ENCODE results near the gene FAM53B. TPM values are rescaled to one million over a fixed set of nuclear protein-coding genes. Genes with fewer than 3 reads are reported as not detected.

FAM53B gene
- total RNA-seq, 3 donors from 2014 or later = 17.0 to 39.7 (median 22.8) TPM

DNA sequence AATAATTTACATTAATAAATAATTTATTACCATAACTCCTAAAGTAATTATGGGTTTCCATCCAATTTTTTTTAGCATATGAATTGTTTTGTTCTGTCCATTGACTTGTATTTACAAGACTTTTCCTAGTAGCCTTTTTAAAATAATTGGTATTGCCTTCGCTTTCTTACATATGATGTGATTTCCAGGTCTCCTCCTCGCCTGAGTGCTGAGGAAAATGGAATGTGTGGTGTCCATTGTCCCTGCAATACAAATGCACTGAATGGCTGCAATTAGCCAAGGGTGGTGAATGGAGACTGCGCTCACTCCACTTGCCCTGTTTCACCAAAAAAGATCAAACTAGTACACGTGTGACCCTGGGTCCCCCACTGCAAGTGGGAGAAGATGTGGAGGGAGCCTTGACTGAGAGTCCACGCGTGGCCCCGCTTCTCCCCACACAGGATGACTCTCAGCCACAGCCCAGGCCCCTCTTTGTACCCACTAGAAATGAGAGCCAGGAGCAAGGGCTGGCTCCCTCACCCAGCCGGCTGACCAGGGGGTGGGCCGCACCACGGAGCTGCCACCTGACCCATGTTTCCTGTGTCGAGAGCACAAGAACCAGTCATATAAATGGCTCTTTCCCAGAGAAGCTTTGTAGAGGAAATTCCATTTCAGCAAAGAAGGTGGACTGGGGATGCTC, 52.6 kb downstream of the FAM53B start:
- Histone ChIP-seq H3K4me1 (peaks cover 0 to under 1% of the 10 kb centered on the region in 2 donors), H3K9me3 (no peaks in the 10 kb centered on the region), H3K27ac (no peak overlapping the region), H3K4me3 (no peak overlapping the region), H3K36me3 (no peaks in the 10 kb centered on the region), H3K27me3 (no peaks in the 10 kb centered on the region)
- no peak for TF ChIP-seq POLR2AphosphoS5 (IDR thresholded peaks at IDR 0.05)
- no peak for DNase-seq (ENCODE audit: low spot score in 2 of 2)
- intact Hi-C loops (cut with DNase I; ENCODE audit: low total_unique reads) = no loop called here

DNA sequence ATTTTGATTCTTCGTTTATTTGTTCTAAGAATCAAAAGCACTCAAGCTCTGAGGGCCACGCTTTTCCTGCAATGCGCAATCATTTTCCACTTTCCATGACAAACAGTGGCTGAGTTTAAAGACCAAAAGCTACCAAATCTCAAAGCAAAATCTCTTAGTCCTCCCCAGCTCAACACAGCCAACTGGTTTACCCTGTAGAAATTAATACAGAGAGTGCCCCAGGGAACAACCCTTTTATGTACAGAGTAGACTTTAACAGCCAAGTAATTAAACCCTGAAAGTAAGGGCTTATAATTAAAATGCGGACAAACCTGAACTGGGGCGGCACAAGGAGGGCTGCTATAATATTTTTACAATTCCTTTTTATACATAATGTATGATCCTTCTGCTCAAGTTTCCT, 53.2 kb downstream of the FAM53B start:
- H3K9me3 ChIP-seq = no peaks in the 10 kb centered on the region
- intact Hi-C loops (cut with DNase I; ENCODE audit: low total_unique reads) = no loop called here
- DNase-seq (ENCODE audit: low spot score in 2 of 2) = no peak
- H3K27ac ChIP-seq = no peak overlapping the region
- no peak overlapping the region for H3K4me3 ChIP-seq
- TF ChIP-seq, protein P1, sequence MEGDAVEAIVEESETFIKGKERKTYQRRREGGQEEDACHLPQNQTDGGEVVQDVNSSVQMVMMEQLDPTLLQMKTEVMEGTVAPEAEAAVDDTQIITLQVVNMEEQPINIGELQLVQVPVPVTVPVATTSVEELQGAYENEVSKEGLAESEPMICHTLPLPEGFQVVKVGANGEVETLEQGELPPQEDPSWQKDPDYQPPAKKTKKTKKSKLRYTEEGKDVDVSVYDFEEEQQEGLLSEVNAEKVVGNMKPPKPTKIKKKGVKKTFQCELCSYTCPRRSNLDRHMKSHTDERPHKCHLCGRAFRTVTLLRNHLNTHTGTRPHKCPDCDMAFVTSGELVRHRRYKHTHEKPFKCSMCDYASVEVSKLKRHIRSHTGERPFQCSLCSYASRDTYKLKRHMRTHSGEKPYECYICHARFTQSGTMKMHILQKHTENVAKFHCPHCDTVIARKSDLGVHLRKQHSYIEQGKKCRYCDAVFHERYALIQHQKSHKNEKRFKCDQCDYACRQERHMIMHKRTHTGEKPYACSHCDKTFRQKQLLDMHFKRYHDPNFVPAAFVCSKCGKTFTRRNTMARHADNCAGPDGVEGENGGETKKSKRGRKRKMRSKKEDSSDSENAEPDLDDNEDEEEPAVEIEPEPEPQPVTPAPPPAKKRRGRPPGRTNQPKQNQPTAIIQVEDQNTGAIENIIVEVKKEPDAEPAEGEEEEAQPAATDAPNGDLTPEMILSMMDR (IDR thresholded peaks at IDR 0.05) = no peak
- no peak for TF ChIP-seq POLR2A (IDR thresholded peaks at IDR 0.05)
- TF ChIP-seq POLR2AphosphoS5 (IDR thresholded peaks at IDR 0.05) = no peak
- peaks cover 0 to 6% of the 10 kb centered on the region in 2 donors for H3K4me1 ChIP-seq
- no peaks in the 10 kb centered on the region for H3K27me3 ChIP-seq
- no peaks in the 10 kb centered on the region for H3K36me3 ChIP-seq

DNA sequence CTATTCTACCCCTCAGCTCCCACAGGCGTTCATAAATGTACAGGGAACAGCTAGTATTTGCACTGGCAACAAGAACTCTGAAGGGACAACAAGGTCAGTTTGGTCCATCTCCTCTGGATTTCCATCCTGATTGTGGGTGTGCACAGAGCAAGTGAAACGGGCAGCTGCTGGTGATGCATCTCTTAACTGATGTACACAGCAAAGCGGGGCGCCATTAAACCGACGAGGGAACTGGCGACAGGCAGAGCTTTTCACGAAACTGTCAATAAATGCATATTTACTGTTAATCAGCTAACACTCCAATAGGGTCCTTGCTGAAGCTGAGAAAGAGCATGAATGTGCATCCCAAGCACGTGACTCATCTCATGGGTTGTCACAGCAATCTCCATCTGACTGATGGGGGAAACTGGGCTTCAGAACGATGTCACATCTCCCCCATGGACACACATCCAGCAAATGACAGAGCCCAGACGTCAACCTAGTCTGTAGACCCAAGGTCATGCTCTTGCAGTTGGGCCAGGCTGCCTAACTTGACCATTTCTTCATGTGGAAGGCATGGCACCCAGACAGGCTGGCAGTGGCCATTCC, 54.2 kb downstream of the FAM53B start:
- H3K27ac ChIP-seq = no peak overlapping the region
- DNase-seq (ENCODE audit: low spot score in 2 of 2) = no peak
- H3K9me3 ChIP-seq = no peaks in the 10 kb centered on the region
- H3K4me1 ChIP-seq = peaks cover 0 to 10% of the 10 kb centered on the region in 2 donors
- no peaks in the 10 kb centered on the region for H3K36me3 ChIP-seq
- no peaks in the 10 kb centered on the region for H3K27me3 ChIP-seq
- TF ChIP-seq POLR2AphosphoS5 (IDR thresholded peaks at IDR 0.05) (no peak), POLR2A (IDR thresholded peaks at IDR 0.05) (no peak)
- no peak overlapping the region for H3K4me3 ChIP-seq
- intact Hi-C loops (cut with DNase I; ENCODE audit: low total_unique reads) = no loop called here

DNA sequence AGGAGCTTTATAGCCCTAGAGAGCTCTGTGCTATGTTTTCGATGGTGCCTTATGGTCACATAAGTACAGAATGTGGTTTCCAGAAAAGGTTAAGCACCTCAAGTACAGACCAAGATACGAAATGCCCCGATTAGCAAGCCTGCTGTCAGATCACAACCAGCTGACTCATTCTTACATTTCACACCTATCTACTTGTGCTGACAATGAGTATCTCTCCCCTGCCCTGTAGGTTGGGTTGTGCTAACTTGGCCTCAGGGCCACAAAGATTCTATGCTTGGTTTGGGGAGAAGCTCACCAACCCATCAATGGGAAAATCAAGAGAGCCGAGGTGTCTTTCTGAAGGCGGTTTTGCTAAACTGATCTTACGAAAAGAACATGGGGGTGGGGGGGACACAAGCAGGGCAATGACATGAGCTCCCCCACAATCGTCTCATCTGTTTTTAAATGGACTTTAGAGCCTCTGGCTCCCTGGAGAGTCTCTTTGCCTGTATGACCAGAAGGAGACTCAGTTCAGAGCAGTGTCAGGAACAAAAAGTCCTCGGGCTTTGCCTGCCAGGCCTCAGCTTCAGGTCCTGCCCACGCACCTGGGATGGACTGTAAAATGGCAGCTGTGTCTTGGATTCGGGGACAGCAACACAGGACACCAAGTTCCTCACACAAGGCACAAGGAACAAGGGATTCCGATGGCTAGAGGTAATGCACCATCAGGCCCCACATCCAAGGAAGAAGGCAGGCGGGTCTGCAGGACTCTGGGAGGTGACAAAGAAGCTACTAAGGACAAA, 55.1 kb downstream of the FAM53B start:
- intact Hi-C loops (cut with DNase I; ENCODE audit: low total_unique reads) = no loop called here
- Histone ChIP-seq H3K27ac (no peak overlapping the region), H3K4me1 (peaks cover 0 to 10% of the 10 kb centered on the region in 2 donors), H3K27me3 (no peaks in the 10 kb centered on the region), H3K4me3 (no peak overlapping the region), H3K9me3 (no peaks in the 10 kb centered on the region), H3K36me3 (no peaks in the 10 kb centered on the region)
- TF ChIP-seq, protein P1 (IDR thresholded peaks at IDR 0.05) = no peak
- no peak for TF ChIP-seq POLR2AphosphoS5 (IDR thresholded peaks at IDR 0.05)
- DNase-seq (ENCODE audit: low spot score in 2 of 2) = no peak

DNA sequence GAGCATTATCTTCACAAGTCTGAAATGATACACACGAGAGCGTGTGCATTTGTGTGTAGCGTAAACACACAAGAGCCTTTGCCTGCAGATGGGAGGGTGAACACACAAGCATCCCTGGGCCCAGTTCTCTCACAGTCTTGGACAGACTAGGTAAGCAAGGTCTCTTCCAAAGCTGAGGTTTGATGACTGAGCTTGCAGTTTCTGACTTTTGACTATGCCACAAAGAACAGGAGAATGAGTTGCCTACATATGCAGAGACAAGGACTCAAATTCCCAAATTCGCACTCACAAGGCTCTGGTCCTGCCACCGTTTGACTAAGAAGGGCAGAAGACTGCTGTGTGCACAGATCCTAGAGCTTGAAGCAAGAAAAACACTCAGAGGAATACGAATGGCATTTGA, 55.8 kb downstream of the FAM53B start:
- Histone ChIP-seq H3K4me3 (no peak overlapping the region), H3K36me3 (no peaks in the 10 kb centered on the region), H3K9me3 (no peaks in the 10 kb centered on the region), H3K27ac (no peak overlapping the region), H3K27me3 (no peaks in the 10 kb centered on the region), H3K4me1 (peaks cover 0 to 10% of the 10 kb centered on the region in 2 donors)
- DNase-seq (ENCODE audit: low spot score in 2 of 2) = no peak
- TF ChIP-seq POLR2A (IDR thresholded peaks at IDR 0.05) (no peak), POLR2AphosphoS5 (IDR thresholded peaks at IDR 0.05) (no peak)
- TF ChIP-seq, protein P1 (IDR thresholded peaks at IDR 0.05) = no peak
- intact Hi-C loops (cut with DNase I; ENCODE audit: low total_unique reads) = no loop called here

All from breast epithelium (tissue), 4 donors.